Neuronal stem cell (in vitro differentiated cells): ENCODE measurements around the gene CERS1.
A peak's percentile ranks its signal among the peaks of the same experiment; 100 is the strongest.

ENCODE experiments used
- DNase-seq: peaks from one replicate; pipeline ENCODE4 v3.0.0-alpha.2; 2013; ENCODE audit warnings: low spot score
- H2AFZ ChIP-seq: one replicate; pipeline ENCODE4 v1.6.1; 2013; ENCODE audit warnings: mild to moderate bottlenecking, low read length, inconsistent platforms
- H2AK5ac ChIP-seq: 2 replicates; pipeline ENCODE4 v1.6.1; 2013; ENCODE audit warnings: low read depth, mild to moderate bottlenecking, inconsistent platforms, low read length, moderate library complexity, mixed read lengths
- H2BK120ac ChIP-seq: 2 replicates; pipeline ENCODE4 v1.6.1; 2013; ENCODE audit warnings: low read depth, mild to moderate bottlenecking, inconsistent platforms, low read length, moderate library complexity, mixed read lengths
- H2BK12ac ChIP-seq: one replicate; pipeline ENCODE4 v1.6.1; 2013; ENCODE audit warnings: low read length, inconsistent platforms
- H2BK15ac ChIP-seq: 2 replicates; pipeline ENCODE4 v1.6.1; 2013; ENCODE audit warnings: mild to moderate bottlenecking, low read length, inconsistent platforms, mixed read lengths
- H2BK5ac ChIP-seq: one replicate; pipeline ENCODE4 v1.6.1; 2013; ENCODE audit warnings: inconsistent platforms, mild to moderate bottlenecking, low read length, moderate library complexity
- H3K14ac ChIP-seq: one replicate; pipeline ENCODE4 v1.6.1; 2013; ENCODE audit warnings: low read length, inconsistent platforms
- H3K18ac ChIP-seq: 2 replicates; pipeline ENCODE4 v1.6.1; 2013; ENCODE audit warnings: low read length, inconsistent platforms
- H3K23ac ChIP-seq: 2 replicates; pipeline ENCODE4 v1.6.1; 2013; ENCODE audit warnings: low read depth, mild to moderate bottlenecking, mixed read lengths, low read length, inconsistent platforms; ENCODE audit not compliant: poor library complexity
- H3K27ac ChIP-seq: replicated peaks from 3 replicates; pipeline ENCODE4 v1.5.1; 2013; ENCODE audit warnings: low read length, inconsistent platforms
- H3K27me3 ChIP-seq, 3 experiments: 2 replicates each; pipeline ENCODE4 v1.6.1; 2013; ENCODE audit warnings: low read length in 3 of 3, mild to moderate bottlenecking in 2 of 3, inconsistent platforms in 1 of 3, low read depth in 1 of 3, mixed read lengths in 1 of 3, moderate library complexity in 1 of 3; ENCODE audit not compliant: control insufficient read depth in 3 of 3, insufficient read depth in 3 of 3
- H3K36me3 ChIP-seq, 2 donors: replicated peaks in 1 of 2; 2 replicates each; pipeline ENCODE4 v1.6.1; 2013; ENCODE audit warnings: low read length in 2 of 2; ENCODE audit not compliant: control insufficient read depth in 2 of 2, insufficient read depth in 2 of 2
- H3K4ac ChIP-seq: 2 replicates; pipeline ENCODE4 v1.6.1; 2013; ENCODE audit warnings: inconsistent platforms, mild to moderate bottlenecking, low read length, moderate library complexity
- H3K4me1 ChIP-seq, 2 donors: 1 replicate in 1 of 2; 2 replicates in 1 of 2; pipeline ENCODE4 v1.6.1; 2013; ENCODE audit warnings: low read length in 2 of 2, low read depth in 1 of 2; ENCODE audit not compliant: control insufficient read depth in 2 of 2, insufficient read depth in 1 of 2
- H3K4me2 ChIP-seq: one replicate; pipeline ENCODE4 v1.6.1; 2013; ENCODE audit warnings: mild to moderate bottlenecking, low read length, inconsistent platforms; ENCODE audit not compliant: insufficient read depth, poor library complexity, severe bottlenecking
- H3K4me3 ChIP-seq, 2 donors: 2 replicates each; pipeline ENCODE4 v1.5.1; 2013; ENCODE audit warnings: low read length in 2 of 2, mild to moderate bottlenecking in 2 of 2, inconsistent platforms in 1 of 2, moderate library complexity in 1 of 2
- H3K79me1 ChIP-seq: one replicate; pipeline ENCODE4 v1.6.1; 2013; ENCODE audit warnings: low read depth, mild to moderate bottlenecking, inconsistent platforms, low read length, moderate library complexity
- H3K9ac ChIP-seq: one replicate; pipeline ENCODE4 v1.6.1; 2013; ENCODE audit warnings: mild to moderate bottlenecking, low read depth, low read length, inconsistent platforms; ENCODE audit not compliant: poor library complexity
- H3K9me3 ChIP-seq, 2 donors: replicated peaks in 1 of 2; 2 replicates each; pipeline versions ENCODE3 to v1.6.1; 2013; ENCODE audit warnings: low read length in 2 of 2, mild to moderate bottlenecking in 2 of 2, inconsistent platforms in 1 of 2, low read depth in 1 of 2, mixed read lengths in 1 of 2, moderate library complexity in 1 of 2; ENCODE audit not compliant: control insufficient read depth in 2 of 2, insufficient read depth in 1 of 2
- H4K8ac ChIP-seq: one replicate; pipeline ENCODE4 v1.6.1; 2013; ENCODE audit warnings: low read depth, mild to moderate bottlenecking, inconsistent platforms, low read length, moderate library complexity
- H4K91ac ChIP-seq: one replicate; pipeline ENCODE4 v1.6.1; 2013; ENCODE audit warnings: low read length, low read depth, mild to moderate bottlenecking, inconsistent platforms; ENCODE audit not compliant: poor library complexity
- WGBS, 2 donors: extraction: QIAGEN DNeasy Blood & Tissue Kit; methylation state at CpG; one replicate each; pipeline ENCODE4 v1.1.7; 2013; ENCODE audit warnings: missing lambda C conversion rate in 2 of 2, mixed read lengths in 1 of 2; ENCODE audit not compliant: insufficient read length in 2 of 2, insufficient replicate concordance in 1 of 2; ENCODE audit errors: extremely low coverage in 2 of 2; 5-methylcytosine and 5-hydroxymethylcytosine counted together

Gene CERS1

GRCh38 chr19:18875726-18876125 is 20.2 kb downstream of the CERS1 start:
- Histone ChIP-seq H2BK120ac (no peak overlapping the region), H2AFZ (no peak overlapping the region), H3K18ac (no peak overlapping the region), H3K4me2 (no peak overlapping the region), H3K36me3 (peaks cover 25 to 82% of the 10 kb centered on the region in 2 donors), H3K9ac (no peak overlapping the region), H2BK12ac (no peak overlapping the region), H3K4me1 (peaks cover 0 to 1% of the 10 kb centered on the region in 2 donors), H3K27me3 (no peaks in the 10 kb centered on the region), H2AK5ac (no peak overlapping the region), H3K4me3 (no peak overlapping the region), H3K14ac (no peak overlapping the region), H3K4ac (no peak overlapping the region), H3K79me1 (no peaks in the 10 kb centered on the region), H3K9me3 (peaks cover 7 to 24% of the 10 kb centered on the region in 2 donors), H4K8ac (no peak overlapping the region), H3K23ac (no peak overlapping the region), H2BK5ac (no peak overlapping the region), H4K91ac (no peak overlapping the region), H2BK15ac (no peak overlapping the region), H3K27ac (no peak overlapping the region)
- no peak for DNase-seq
- WGBS, 2 donors: no CpG with 5 or more reads among the region's 5 CpGs

- no peak overlapping the region for H2AK5ac ChIP-seq
- no peaks in the 10 kb centered on the region for H3K79me1 ChIP-seq
- no peak overlapping the region for H3K4me3 ChIP-seq
- no peak overlapping the region for H3K23ac ChIP-seq
- no peak overlapping the region for H2BK15ac ChIP-seq
- no peak overlapping the region for H3K14ac ChIP-seq
- H3K4me2 ChIP-seq: no peak overlapping the region
- H3K27me3 ChIP-seq: no peaks in the 10 kb centered on the region
- no peak overlapping the region for H2AFZ ChIP-seq
- no peak overlapping the region for H2BK120ac ChIP-seq
- H2BK12ac ChIP-seq: no peak overlapping the region
- H3K4me1 ChIP-seq: peaks cover 0 to 3% of the 10 kb centered on the region in 2 donors
- no peak overlapping the region for H3K9ac ChIP-seq
- H4K91ac ChIP-seq: no peak overlapping the region
- H3K9me3 ChIP-seq: peaks cover 0 to 9% of the 10 kb centered on the region in 2 donors
- DNase-seq: no peak
- WGBS, 2 donors: no CpG with 5 or more reads among the region's 7 CpGs
- H3K27ac ChIP-seq: no peak overlapping the region
- H3K4ac ChIP-seq: no peak overlapping the region
- H2BK5ac ChIP-seq: no peak overlapping the region
- no peak overlapping the region for H4K8ac ChIP-seq
- H3K18ac ChIP-seq: no peak overlapping the region
- peaks cover 14 to 64% of the 10 kb centered on the region in 2 donors for H3K36me3 ChIP-seq
Observed at GRCh38 chr19:18871543-18871942, 24.4 kb downstream of the CERS1 start.

GRCh38 chr19:18870531-18871172 is 25.3 kb downstream of the CERS1 start:
- DNase-seq: no peak

GRCh38 chr19:18869781-18870530 is 26.0 kb downstream of the CERS1 start:
- Histone ChIP-seq H3K18ac (peak overlapping the region; percentile 57), H3K23ac (peak overlapping the region; percentile 43), H3K4me2 (no peak overlapping the region), H3K4ac (no peak overlapping the region), H3K9ac (no peak overlapping the region), H2AFZ (no peak overlapping the region), H3K4me1 (peaks cover 0 to 3% of the 10 kb centered on the region in 2 donors), H3K27ac (no peak overlapping the region), H3K79me1 (peaks cover 2% of the 10 kb centered on the region), H2AK5ac (peak overlapping the region; percentile 90), H2BK120ac (no peak overlapping the region), H2BK15ac (no peak overlapping the region), H2BK12ac (no peak overlapping the region), H3K27me3 (no peaks in the 10 kb centered on the region), H3K9me3 (no peaks in the 10 kb centered on the region), H3K36me3 (peaks cover 23 to 65% of the 10 kb centered on the region in 2 donors), H2BK5ac (no peak overlapping the region), H4K91ac (no peak overlapping the region), H4K8ac (no peak overlapping the region), H3K4me3 (no peak overlapping the region), H3K14ac (peak overlapping the region; percentile 31)
- no peak for DNase-seq
- no CpG with 5 or more reads among the region's 62 CpGs for WGBS, 2 donors

More at GRCh38 chr19:18870531-18871172, 25.3 kb downstream of the CERS1 start:
- H2BK120ac ChIP-seq: no peak overlapping the region
- peak overlapping the region; percentile 71 for H3K14ac ChIP-seq
- H3K4ac ChIP-seq: no peak overlapping the region
- no peak overlapping the region for H2AFZ ChIP-seq
- H2AK5ac ChIP-seq: peak overlapping the region; percentile 90
- peak overlapping the region; percentile 87 for H3K18ac ChIP-seq
- H3K27me3 ChIP-seq: no peaks in the 10 kb centered on the region
- H4K8ac ChIP-seq: peak overlapping the region; percentile 65
- no peak overlapping the region for H3K27ac ChIP-seq
- no peak overlapping the region for H2BK15ac ChIP-seq
- peak overlapping the region; percentile 91 for H3K23ac ChIP-seq
- H4K91ac ChIP-seq: no peak overlapping the region
- no peak overlapping the region for H2BK5ac ChIP-seq
- peaks cover 20 to 64% of the 10 kb centered on the region in 2 donors for H3K36me3 ChIP-seq
- no CpG with 5 or more reads among the region's 25 CpGs for WGBS, 2 donors
- peaks cover 2% of the 10 kb centered on the region for H3K79me1 ChIP-seq
- H3K9me3 ChIP-seq: peaks cover 0 to 2% of the 10 kb centered on the region in 2 donors
- peak overlapping the region; percentile 70 for H3K9ac ChIP-seq
- peak overlapping the region; percentile 18 for H3K4me2 ChIP-seq
- H3K4me3 ChIP-seq: no peak overlapping the region
- H3K4me1 ChIP-seq: peaks cover 0 to 3% of the 10 kb centered on the region in 2 donors
- H2BK12ac ChIP-seq: peak overlapping the region; percentile 41
